Spleen (tissue), 7 donors: ENCODE measurements around the gene DTNA.

Experiments
- CTCF ChIP-seq, 11 experiments: fragments of 200-600 bp in 7 of 11; fragments of 450-650 bp in 4 of 11; sonication (generic) in 4 of 11; IDR thresholded peaks in 8 of 11; conservative IDR thresholded peaks in 3 of 11; 1 replicate in 7 of 11; 2 replicates in 4 of 11; pipeline versions ENCODE4 v1.4.0 to v1.8.0; 2016 to 2021; ENCODE audit warnings: antibody characterized with exemption in 11 of 11, inconsistent platforms in 4 of 11, mild to moderate bottlenecking in 1 of 11
- POLR2AphosphoS5 ChIP-seq, 3 donors: sonication (generic); formaldehyde crosslinking; IDR thresholded peaks; one replicate each; pipeline ENCODE4 v1.5.1; 2017; ENCODE audit warnings: antibody characterized with exemption in 3 of 3
- donor health status: DM: no; HTN: no; CAD: no; lungs with moderate emphysema.
- donor health status: DM: no; HTN: no; CAD: no.
- donor health status: DM: no; HTN: no; CAD: no.

DNA sequence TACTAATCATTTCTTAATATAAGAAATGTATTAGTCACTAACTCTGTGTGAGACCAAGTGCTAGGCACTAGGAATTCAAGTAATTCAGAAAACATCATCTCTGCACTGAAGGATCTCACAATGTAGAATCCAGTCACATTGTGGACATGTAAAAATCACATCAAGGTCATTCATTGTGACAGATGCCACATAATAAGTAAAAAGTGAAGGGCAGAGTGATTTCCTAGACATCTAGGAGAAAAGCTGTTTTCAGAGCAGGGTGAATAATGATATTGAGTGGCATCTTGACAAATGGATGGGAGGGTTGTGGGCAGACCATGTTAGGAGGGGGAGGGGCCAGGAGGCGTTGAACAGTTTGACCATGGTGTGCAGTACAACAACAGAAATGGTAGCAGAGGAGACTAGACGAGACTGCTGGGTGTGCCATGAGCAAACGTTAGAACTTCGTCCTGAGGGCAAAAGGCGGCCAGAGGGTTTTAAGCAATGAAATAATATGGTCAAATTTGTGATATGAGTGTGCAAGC lies 93.8 kb downstream of the DTNA start:
- TF ChIP-seq CTCF (IDR thresholded peaks at IDR 0.05 in 8 of 11, conservative IDR thresholded peaks at IDR 0.05 in 3 of 11) = no peak
- no peak for TF ChIP-seq POLR2AphosphoS5 (IDR thresholded peaks at IDR 0.05)
